Neuron (in vitro differentiated cells): ENCODE data around the gene SRD5A2.
"Not testable (repeated sequence)": the region's sequence is repeated elsewhere in the genome, so short reads cannot be mapped to it uniquely, and the experiment has no call there.

ENCODE experiments used
- H2AFZ ChIP-seq: one replicate; pipeline ENCODE4 v1.6.1; 2013; ENCODE audit warnings: low read depth, mild to moderate bottlenecking, inconsistent platforms, low read length, moderate library complexity
- H3K27me3 ChIP-seq: one replicate; pipeline ENCODE4 v1.6.1; 2013; ENCODE audit warnings: low read length; ENCODE audit not compliant: insufficient read depth
- H3K36me3 ChIP-seq: one replicate; pipeline ENCODE4 v1.6.1; 2013; ENCODE audit warnings: low read length; ENCODE audit not compliant: insufficient read depth
- H3K4me1 ChIP-seq: one replicate; pipeline ENCODE4 v1.6.1; 2013; ENCODE audit warnings: low read length; ENCODE audit not compliant: insufficient read depth
- H3K4me3 ChIP-seq: 2 replicates; pipeline ENCODE4 v1.5.1; 2013; ENCODE audit warnings: mild to moderate bottlenecking, low read length, moderate library complexity
- H3K9me3 ChIP-seq: one replicate; pipeline ENCODE4 v1.6.1; 2013; ENCODE audit warnings: low read length

The SRD5A2 gene

DNA sequence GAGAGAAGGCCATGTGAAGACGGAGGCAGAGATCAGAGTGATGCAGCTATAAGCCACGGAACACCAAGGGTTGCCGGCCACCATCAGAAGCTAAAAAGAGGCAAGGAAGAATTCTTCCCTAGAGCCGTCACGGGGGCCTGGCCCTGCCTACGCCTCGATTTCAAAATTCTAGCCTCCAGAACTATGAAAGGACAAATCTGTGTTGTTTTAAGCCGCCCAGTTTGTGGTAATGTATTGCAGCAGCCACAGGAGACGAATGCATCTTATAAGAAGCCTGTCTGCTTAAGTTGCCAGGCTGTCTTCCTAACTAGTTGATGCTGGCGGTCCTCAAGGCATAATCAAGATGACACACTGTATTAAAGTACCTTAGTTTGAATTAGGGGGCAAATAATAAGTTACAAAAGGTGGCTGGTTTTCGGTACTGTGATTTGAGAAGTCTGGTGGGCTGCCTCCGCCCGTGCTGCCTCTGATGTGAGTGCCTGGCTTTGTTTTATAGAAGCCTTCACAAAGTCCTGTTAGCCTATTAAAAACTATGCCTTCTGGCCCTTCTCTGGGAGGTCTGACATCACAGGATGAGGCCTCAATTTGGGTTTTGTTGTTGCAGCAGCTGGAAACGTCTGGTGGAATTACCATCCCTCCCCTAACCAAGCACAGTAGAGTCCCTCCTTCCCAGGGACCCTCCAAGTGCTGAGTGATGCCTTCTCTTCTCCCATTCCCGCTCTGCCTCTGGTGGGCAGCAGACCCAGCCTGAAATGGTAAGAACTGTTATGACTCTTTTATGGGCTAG lies 53.6 kb downstream of the SRD5A2 start:
- H3K4me3 ChIP-seq, result no peak overlapping the region
- H3K9me3 ChIP-seq, result no peaks in the 10 kb centered on the region
- no peaks in the 10 kb centered on the region for H3K36me3 ChIP-seq
- no peaks in the 10 kb centered on the region for H3K4me1 ChIP-seq
- H3K27me3 ChIP-seq, result no peaks in the 10 kb centered on the region
- no peak overlapping the region for H2AFZ ChIP-seq

DNA sequence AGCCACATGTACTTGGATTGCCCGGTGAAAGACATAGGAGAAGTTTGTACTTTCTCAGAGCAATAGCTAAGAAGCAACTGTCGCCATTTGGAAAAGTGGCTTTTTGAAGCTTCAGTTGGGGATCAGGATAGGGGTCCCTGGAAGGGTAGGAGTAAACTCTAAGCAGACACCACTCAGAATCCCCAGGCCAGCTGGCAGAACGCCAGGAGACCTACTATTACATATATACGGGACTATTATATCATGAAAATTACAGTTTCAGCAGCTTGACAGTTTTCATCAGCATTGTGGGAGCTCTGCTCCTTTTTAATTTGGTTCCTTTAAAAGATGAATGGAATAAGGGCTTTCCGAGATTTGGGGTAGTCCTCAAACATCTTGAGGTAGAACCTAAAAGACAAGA lies 54.9 kb downstream of the SRD5A2 start:
- Histone ChIP-seq H3K27me3 (no peaks in the 10 kb centered on the region), H3K4me3 (no peak overlapping the region), H2AFZ (no peak overlapping the region), H3K9me3 (no peaks in the 10 kb centered on the region), H3K36me3 (no peaks in the 10 kb centered on the region), H3K4me1 (no peaks in the 10 kb centered on the region)

DNA sequence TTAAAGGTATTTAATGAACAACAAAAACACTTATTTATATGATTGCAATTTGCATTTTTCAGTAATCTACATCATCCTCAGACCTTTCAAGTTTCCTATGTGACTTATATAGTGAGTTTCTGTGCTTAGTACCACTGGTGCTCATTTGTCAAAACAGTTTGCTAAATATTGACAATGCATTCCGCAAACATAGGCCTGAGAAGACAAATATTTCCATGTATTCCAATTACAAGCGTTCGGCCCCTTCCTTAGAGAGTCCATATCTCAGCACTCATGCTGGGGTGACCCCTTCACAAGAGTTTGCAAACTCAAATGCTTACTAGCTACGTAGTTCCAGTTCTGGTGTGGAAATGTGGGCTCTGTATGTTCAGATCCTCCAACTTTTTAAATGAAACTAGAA lies 56.1 kb downstream of the SRD5A2 start:
- Histone ChIP-seq H3K4me3 (no peak overlapping the region), H2AFZ (no peak overlapping the region), H3K4me1 (no peaks in the 10 kb centered on the region), H3K36me3 (no peaks in the 10 kb centered on the region), H3K27me3 (no peaks in the 10 kb centered on the region), H3K9me3 (no peaks in the 10 kb centered on the region)

DNA sequence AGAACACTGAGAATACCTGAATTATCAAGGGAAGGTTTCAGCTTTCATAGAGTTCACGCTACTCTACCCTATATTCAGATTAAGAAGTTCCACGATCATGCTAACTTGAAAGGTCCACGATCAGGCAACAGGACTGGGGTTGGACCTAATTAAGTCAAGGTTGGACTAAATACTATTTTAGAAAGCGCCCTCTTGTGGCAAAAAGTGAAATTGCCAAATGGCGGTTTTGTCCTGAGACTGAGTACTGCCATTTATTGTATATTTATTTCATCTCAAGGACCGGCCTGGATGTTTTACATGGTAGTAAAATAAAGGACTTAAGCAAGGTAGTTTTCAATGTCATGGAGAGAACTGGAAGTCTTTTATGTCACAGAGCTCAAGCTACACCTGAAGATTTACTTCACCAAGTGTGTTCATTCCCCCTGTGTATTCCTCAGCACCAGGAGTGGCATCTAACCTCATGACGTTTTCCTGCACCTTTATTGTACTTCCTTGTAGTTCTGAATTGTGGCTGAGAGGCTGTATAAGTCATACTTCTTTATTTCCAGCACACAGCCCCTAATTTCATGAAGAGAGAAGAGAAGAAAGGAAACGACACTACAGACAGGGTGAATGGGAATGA lies 56.8 kb downstream of the SRD5A2 start:
- H3K9me3 ChIP-seq, result no peaks in the 10 kb centered on the region
- no peaks in the 10 kb centered on the region for H3K4me1 ChIP-seq
- no peaks in the 10 kb centered on the region for H3K27me3 ChIP-seq
- H2AFZ ChIP-seq, result no peak overlapping the region
- H3K4me3 ChIP-seq, result no peak overlapping the region
- no peaks in the 10 kb centered on the region for H3K36me3 ChIP-seq

GRCh38 chr2:31522786-31523185 lies 58.0 kb downstream of the SRD5A2 start:
- Histone ChIP-seq H3K4me3 (no peak overlapping the region), H3K9me3 (no peaks in the 10 kb centered on the region), H3K27me3 (no peaks in the 10 kb centered on the region), H2AFZ (no peak overlapping the region), H3K4me1 (no peaks in the 10 kb centered on the region), H3K36me3 (no peaks in the 10 kb centered on the region)

DNA sequence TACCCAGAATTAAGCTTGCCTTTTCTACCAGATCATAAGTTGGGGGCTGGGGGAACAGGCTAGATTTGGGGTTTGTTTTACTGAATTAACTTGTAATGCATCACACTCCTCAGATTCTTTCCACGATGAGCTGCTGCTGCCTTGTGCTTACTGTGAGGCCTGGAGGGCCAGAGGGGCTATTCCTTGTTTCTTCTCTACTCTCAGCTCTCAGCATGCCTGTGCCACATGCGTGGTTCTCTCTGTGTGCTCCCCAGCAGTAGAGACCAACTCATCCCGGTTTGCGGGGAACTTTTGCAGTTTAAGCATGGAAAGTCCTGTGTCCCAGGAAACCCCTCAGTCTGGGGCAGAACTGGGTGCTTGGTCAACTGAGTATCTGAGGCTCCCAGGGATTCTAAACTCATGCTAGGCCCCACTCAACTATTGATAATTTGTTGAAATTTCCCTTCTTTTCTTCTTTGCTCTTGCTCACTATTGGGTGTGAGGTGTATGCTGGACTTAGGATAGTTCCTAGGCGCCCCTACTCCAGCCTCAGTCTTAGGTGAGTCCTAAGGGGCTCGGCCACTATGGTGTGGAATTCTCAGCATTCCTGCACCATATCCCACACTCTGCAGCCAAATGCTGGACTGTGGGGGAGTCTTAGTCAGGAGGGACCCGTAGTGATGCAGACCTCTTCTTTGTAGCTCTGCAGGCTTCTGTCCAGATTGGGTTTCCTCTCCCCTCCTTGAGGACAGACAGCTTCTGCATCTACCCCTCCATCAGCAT lies 63.1 kb downstream of the SRD5A2 start:
- Histone ChIP-seq H3K4me1 (no peaks in the 10 kb centered on the region), H3K9me3 (no peaks in the 10 kb centered on the region), H3K4me3 (no peak overlapping the region), H3K27me3 (peaks cover 2% of the 10 kb centered on the region), H3K36me3 (no peaks in the 10 kb centered on the region), H2AFZ (no peak overlapping the region)

GRCh38 chr2:31515586-31515985 lies 65.2 kb downstream of the SRD5A2 start:
- peaks cover 2% of the 10 kb centered on the region for H3K27me3 ChIP-seq
- no peaks in the 10 kb centered on the region for H3K9me3 ChIP-seq
- no peaks in the 10 kb centered on the region for H3K36me3 ChIP-seq
- no peaks in the 10 kb centered on the region for H3K4me1 ChIP-seq
- H3K4me3 ChIP-seq, result no peak overlapping the region
- no peak overlapping the region for H2AFZ ChIP-seq

DNA sequence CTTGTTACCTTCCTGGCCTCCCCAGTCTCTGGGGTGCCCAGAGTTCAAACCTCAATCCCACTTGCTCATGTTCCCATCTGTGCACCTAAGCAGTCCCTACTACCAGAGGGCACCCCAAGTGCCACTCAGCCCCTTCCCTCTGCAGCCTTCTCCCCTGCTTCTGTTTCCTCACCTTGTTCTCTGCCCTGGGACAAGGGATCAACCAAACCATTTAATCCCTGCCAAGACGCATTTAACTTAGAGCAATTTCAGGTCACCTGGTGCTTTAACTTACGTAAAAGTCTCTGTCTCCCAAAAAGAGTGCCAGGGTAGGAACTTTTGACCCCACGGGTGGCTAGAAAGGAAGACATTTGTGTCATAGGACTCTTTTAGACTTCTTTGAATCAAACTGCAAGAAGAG lies 67.2 kb downstream of the SRD5A2 start:
- H3K4me3 ChIP-seq, result no peak overlapping the region

GRCh38 chr2:31511376-31511775 lies 69.4 kb downstream of the SRD5A2 start:
- peaks cover 2% of the 10 kb centered on the region for H3K27me3 ChIP-seq
- H3K4me3 ChIP-seq, result no peak overlapping the region
- no peak overlapping the region for H2AFZ ChIP-seq
- H3K36me3 ChIP-seq, result no peaks in the 10 kb centered on the region
- no peaks in the 10 kb centered on the region for H3K4me1 ChIP-seq
- no peaks in the 10 kb centered on the region for H3K9me3 ChIP-seq

More for the DNA sequence above, 67.2 kb downstream of the SRD5A2 start:
- Histone ChIP-seq H2AFZ (no peak overlapping the region), H3K36me3 (no peaks in the 10 kb centered on the region), H3K9me3 (no peaks in the 10 kb centered on the region), H3K27me3 (peaks cover 2% of the 10 kb centered on the region), H3K4me1 (no peaks in the 10 kb centered on the region)

DNA sequence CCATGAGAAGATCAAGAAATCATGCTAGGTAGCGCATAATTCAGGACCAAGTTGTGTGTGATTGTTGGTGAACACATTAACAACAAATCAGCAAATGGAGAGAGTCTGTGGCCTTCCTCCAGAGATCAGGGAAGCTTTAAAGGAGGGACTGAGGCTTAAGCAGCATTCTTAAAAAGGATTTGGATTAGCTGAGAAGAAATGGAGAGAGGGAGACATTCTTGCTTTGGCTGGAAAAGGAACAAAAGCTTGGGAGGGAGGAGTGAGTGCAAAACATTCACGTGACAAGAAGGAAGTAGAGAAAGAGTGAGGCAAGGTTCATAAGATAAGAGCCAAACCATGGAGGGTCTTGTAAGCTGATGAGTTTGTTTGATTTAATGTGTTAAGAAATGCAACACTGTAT lies 75.6 kb downstream of the SRD5A2 start:
- Histone ChIP-seq H3K36me3 (no peaks in the 10 kb centered on the region), H3K27me3 (no peaks in the 10 kb centered on the region), H3K4me3 (no peak overlapping the region), H3K4me1 (no peaks in the 10 kb centered on the region), H3K9me3 (no peaks in the 10 kb centered on the region), H2AFZ (no peak overlapping the region)

- H3K4me3 ChIP-seq, result no peak overlapping the region
- H3K9me3 ChIP-seq, result no peaks in the 10 kb centered on the region
- no peaks in the 10 kb centered on the region for H3K27me3 ChIP-seq
- no peaks in the 10 kb centered on the region for H3K36me3 ChIP-seq
- no peaks in the 10 kb centered on the region for H3K4me1 ChIP-seq
- no peak overlapping the region for H2AFZ ChIP-seq
Observed at GRCh38 chr2:31504311-31504710, 76.4 kb downstream of the SRD5A2 start.

GRCh38 chr2:31496451-31496874 lies 84.3 kb downstream of the SRD5A2 start:
- not testable (repeated sequence) for H2AFZ ChIP-seq, H3K36me3 ChIP-seq, H3K27me3 ChIP-seq, H3K9me3 ChIP-seq, H3K4me1 ChIP-seq
- peak overlapping the region; percentile 41 for H3K4me3 ChIP-seq

DNA sequence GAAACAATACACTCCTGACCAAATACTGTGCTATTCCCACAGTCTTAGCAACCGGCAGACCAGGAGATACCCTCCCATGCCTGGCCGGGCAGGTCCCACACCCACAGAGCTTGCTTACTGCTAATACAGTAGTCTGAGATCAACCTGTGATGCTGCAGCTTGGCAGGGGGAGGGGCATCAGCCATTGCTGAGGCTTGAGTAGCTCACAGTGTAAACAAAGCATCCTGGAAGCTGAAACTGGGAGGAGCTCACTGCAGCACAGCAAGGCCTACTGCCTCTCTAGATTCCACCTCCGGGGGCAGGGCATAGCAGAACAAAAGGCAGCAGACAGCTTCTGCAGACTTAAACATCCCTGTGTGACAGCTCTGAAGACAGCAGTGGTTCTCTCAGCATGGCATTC lies 91.4 kb downstream of the SRD5A2 start:
- H2AFZ ChIP-seq, H3K36me3 ChIP-seq, H3K4me3 ChIP-seq, H3K9me3 ChIP-seq, H3K27me3 ChIP-seq, H3K4me1 ChIP-seq: not testable (repeated sequence)
